Hepatocyte (in vitro differentiated cells): ENCODE data around the gene ZPR1. TPM values are rescaled to one million over a fixed set of nuclear protein-coding genes. Genes with fewer than 3 reads are reported as not detected.
A peak's percentile ranks its signal among the peaks of the same experiment; 100 is the strongest.

Source experiments
- DNase-seq: peaks from one replicate; pipeline ENCODE4 v3.0.0-alpha.2; 2016; ENCODE audit warnings: low spot score
- H2AFZ ChIP-seq: fragments of 200-600 bp; sonication (generic); 2 replicates; pipeline ENCODE4 v1.6.0; 2016; ENCODE audit warnings: antibody characterized with exemption, mild to moderate bottlenecking
- H3K27ac ChIP-seq: fragments of 200-600 bp; sonication (generic); 2 replicates; pipeline ENCODE4 v1.5.1; 2016; ENCODE audit warnings: mild to moderate bottlenecking
- H3K27me3 ChIP-seq: fragments of 200-600 bp; sonication (generic); 2 replicates; pipeline ENCODE4 v1.6.1; 2016
- H3K36me3 ChIP-seq: fragments of 200-600 bp; sonication (generic); replicated peaks from 2 replicates; pipeline ENCODE4 v1.5.1; 2016; ENCODE audit warnings: low read depth; ENCODE audit not compliant: insufficient read depth
- H3K4me1 ChIP-seq: fragments of 200-600 bp; sonication (generic); 2 replicates; pipeline ENCODE4 v1.5.1; 2016; ENCODE audit warnings: mild to moderate bottlenecking, moderate library complexity; ENCODE audit not compliant: insufficient read depth
- H3K4me2 ChIP-seq: fragments of 200-600 bp; sonication (generic); 2 replicates; pipeline ENCODE4 v1.6.0; 2016
- H3K4me3 ChIP-seq: fragments of 200-600 bp; sonication (generic); 2 replicates; pipeline ENCODE4 v1.5.1; 2016; ENCODE audit warnings: mild to moderate bottlenecking
- H3K79me2 ChIP-seq: fragments of 200-600 bp; sonication (generic); 2 replicates; pipeline ENCODE4 v1.6.0; 2017; ENCODE audit warnings: mild to moderate bottlenecking
- H3K9me2 ChIP-seq: fragments of 200-600 bp; sonication (generic); replicated peaks from 2 replicates; pipeline ENCODE4 v1.6.0; 2017; ENCODE audit warnings: mild to moderate bottlenecking; ENCODE audit not compliant: insufficient read depth
- H3K9me3 ChIP-seq: fragments of 200-600 bp; sonication (generic); 2 replicates; pipeline ENCODE4 v1.5.1; 2016; ENCODE audit warnings: low read depth, mild to moderate bottlenecking
- H4K20me1 ChIP-seq: fragments of 200-600 bp; sonication (generic); 2 replicates; pipeline ENCODE4 v1.6.0; 2016; ENCODE audit warnings: mild to moderate bottlenecking; ENCODE audit not compliant: insufficient read depth, poor library complexity, severe bottlenecking
- CTCF ChIP-seq: fragments of 200-600 bp; sonication (generic); IDR thresholded peaks from 2 replicates; pipeline ENCODE4 v1.5.1; 2016; ENCODE audit warnings: antibody characterized with exemption, mild to moderate bottlenecking; ENCODE audit not compliant: poor library complexity
- EZH2 ChIP-seq: fragments of 200-600 bp; sonication (generic); IDR thresholded peaks from 2 replicates; pipeline ENCODE4 v1.6.1; 2016; ENCODE audit warnings: antibody characterized with exemption, mild to moderate bottlenecking, borderline replicate concordance
- EZH2phosphoT487 ChIP-seq: fragments of 200-600 bp; sonication (generic); IDR thresholded peaks from one replicate; pipeline ENCODE4 v1.6.1; 2018; ENCODE audit warnings: antibody characterized with exemption, mild to moderate bottlenecking, low read depth, moderate library complexity; ENCODE audit not compliant: unreplicated experiment, severe bottlenecking
- WGBS: methylation state at CpG from one replicate; pipeline ENCODE4 v1.1.6; 2016; ENCODE audit warnings: low lambda C conversion rate; ENCODE audit errors: missing lambda C conversion rate; 5-methylcytosine and 5-hydroxymethylcytosine counted together
- polyA plus RNA-seq: library from polyadenylated mRNA; unstranded; fragments of >200 nt; fragmentation: Nextera tagmentation; extraction: Ambion mirVana; gene quantifications from 2 replicates; pipeline ENCODE4 v1.2.1, GENCODE V29; 2016
- total RNA-seq: library from RNA; depleted of rRNA; stranded (reverse); fragments of >200 nt; gene quantifications from 2 replicates; pipeline ENCODE4 v1.2.3, GENCODE V29; 2014

Gene ZPR1
- total and polyA plus RNA-seq, 2 experiments from 2014 or later: 38.6 to 50.1 TPM

GRCh38 chr11:116792144-116792868 lies 4.5 kb upstream of the ZPR1 start:
- H3K4me2 ChIP-seq: no peak overlapping the region
- no peak for DNase-seq

GRCh38 chr11:116791813-116792143 lies 4.0 kb upstream of the ZPR1 start, which contains the start of gene APOA5:
Gene APOA5, minus strand, starts transcription at chr11:116791879. Its CDS starts 19 bp downstream, at chr11:116791860.
- Histone ChIP-seq H3K79me2 (peaks cover 10% of the 10 kb centered on the region), H3K4me2 (peak within 1 kb of the TSS; percentile 61), H4K20me1 (no peaks in the 10 kb centered on the region), H3K4me3 (no peak within 1 kb of the TSS), H3K27me3 (no peaks in the 10 kb centered on the region), H2AFZ (no peak within 1 kb of the TSS), H3K4me1 (peaks cover 10% of the 10 kb centered on the region), H3K36me3 (no peaks in the 10 kb centered on the region), H3K9me3 (no peaks in the 10 kb centered on the region), H3K27ac (no peak within 1 kb of the TSS), H3K9me2 (no peaks in the 10 kb centered on the region)
- 96% methylated on average over 7 of the region's 7 CpGs for WGBS
- no peak for DNase-seq
- TF ChIP-seq EZH2 (no peak), CTCF (no peak), EZH2phosphoT487 (no peak)

More at GRCh38 chr11:116792144-116792868, 4.5 kb upstream of the ZPR1 start:
- no peak overlapping the region for H3K27ac ChIP-seq
- peaks cover 4% of the 10 kb centered on the region for H3K79me2 ChIP-seq
- H4K20me1 ChIP-seq: no peaks in the 10 kb centered on the region
- peaks cover 7% of the 10 kb centered on the region for H3K4me1 ChIP-seq
- no peak overlapping the region for H3K4me3 ChIP-seq
- TF ChIP-seq EZH2phosphoT487 (no peak), EZH2 (no peak), CTCF (no peak)
- no peaks in the 10 kb centered on the region for H3K27me3 ChIP-seq
- 72% methylated on average over 8 of the region's 8 CpGs for WGBS
- H2AFZ ChIP-seq: no peak overlapping the region
- no peaks in the 10 kb centered on the region for H3K9me3 ChIP-seq
- no peaks in the 10 kb centered on the region for H3K36me3 ChIP-seq
- H3K9me2 ChIP-seq: no peaks in the 10 kb centered on the region

DNA sequence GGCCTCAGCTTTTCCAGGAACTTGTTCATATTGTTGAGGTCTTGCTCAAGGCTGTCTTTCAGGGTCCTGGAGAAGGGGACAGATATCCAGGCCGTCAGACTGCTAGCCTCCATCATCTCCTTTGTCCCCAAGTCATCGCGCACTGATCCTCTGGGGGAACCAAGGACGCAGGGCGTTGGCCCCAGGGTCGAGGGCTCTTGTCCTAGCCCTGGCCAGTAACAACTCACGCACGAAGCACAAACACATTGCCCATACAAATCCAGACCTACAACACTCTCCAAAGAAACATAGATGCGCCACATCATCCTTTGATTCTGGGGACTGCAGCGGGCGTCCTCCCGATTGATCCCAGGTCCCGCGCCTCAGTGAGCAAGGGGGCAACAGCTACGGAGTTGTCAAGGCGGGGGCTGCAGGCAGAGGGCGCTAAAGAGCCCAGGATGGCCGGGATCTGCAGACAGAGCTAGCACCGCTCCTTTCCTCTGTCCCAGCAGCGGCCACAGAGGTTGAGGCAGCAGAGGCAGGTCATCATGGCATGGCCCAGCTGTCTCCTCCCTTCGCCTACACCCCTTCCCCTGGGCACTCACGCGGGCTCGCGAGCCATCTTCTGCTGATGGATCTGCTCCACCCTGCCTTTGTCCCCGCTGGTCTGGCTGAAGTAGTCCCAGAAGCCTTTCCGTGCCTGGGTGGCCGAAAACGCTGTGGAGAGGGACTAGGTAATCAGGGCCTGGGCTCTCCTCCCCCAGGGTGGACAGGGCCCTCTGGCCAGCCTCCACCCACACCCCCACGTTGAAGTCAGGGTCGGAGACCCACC lies 3.4 kb upstream of the ZPR1 start:
- Histone ChIP-seq H3K4me1 (peaks cover 12% of the 10 kb centered on the region), H2AFZ (no peak overlapping the region), H3K27me3 (no peaks in the 10 kb centered on the region), H3K4me3 (no peak overlapping the region), H3K79me2 (peaks cover 15% of the 10 kb centered on the region), H3K9me2 (no peaks in the 10 kb centered on the region), H3K4me2 (peak overlapping the region; percentile 61), H3K27ac (no peak overlapping the region), H3K9me3 (no peaks in the 10 kb centered on the region), H4K20me1 (no peaks in the 10 kb centered on the region), H3K36me3 (no peaks in the 10 kb centered on the region)
- WGBS: 38% methylated on average over 31 of the region's 31 CpGs
- TF ChIP-seq CTCF: peak; percentile 81
- TF ChIP-seq EZH2phosphoT487: no peak
- DNase-seq: peak; percentile 86
